ENCODE results near the gene HABP2.

The HABP2 gene

GRCh38 chr10:113533801-113534200 is 19.1 kb upstream of the HABP2 start:
- Histone ChIP-seq H2AFZ (ENCODE audit: low read length) (no peak overlapping the region), H3K4me3 (ENCODE audit: low read depth, low read length, poor library complexity, severe bottlenecking) (no peak overlapping the region), H3K9me2 (ENCODE audit: low read depth, low read length) (no peaks in the 10 kb centered on the region), H3K36me3 (ENCODE audit: insufficient read depth, low read length) (no peaks in the 10 kb centered on the region), H3K9me3 (ENCODE audit: low read length) (no peaks in the 10 kb centered on the region), H3F3A (ENCODE audit: insufficient read depth, low read length) (no peaks in the 10 kb centered on the region), H3K27ac (ENCODE audit: low read depth, low read length, poor library complexity, severe bottlenecking) (no peak overlapping the region), H3K9ac (ENCODE audit: low read length) (no peak overlapping the region), H3K27me3 (ENCODE audit: insufficient read depth, low read length) (no peaks in the 10 kb centered on the region), H4K20me1 (ENCODE audit: insufficient read depth, low read length) (no peaks in the 10 kb centered on the region), H3K79me2 (ENCODE audit: insufficient read depth, low read length) (no peaks in the 10 kb centered on the region), H3K4me1 (ENCODE audit: insufficient read depth, low read length, severe bottlenecking) (no peaks in the 10 kb centered on the region), H3K4me2 (ENCODE audit: low read length) (no peak overlapping the region)
- TF ChIP-seq EZH2 (IDR thresholded peaks at IDR 0.05; ENCODE audit: borderline replicate concordance, low read length), result no peak
- TF ChIP-seq CTCF (IDR thresholded peaks at IDR 0.05; ENCODE audit: low read length), result no peak

GRCh38 chr10:113534423-113534822 is 18.4 kb upstream of the HABP2 start:
- no peaks in the 10 kb centered on the region for H3F3A ChIP-seq (ENCODE audit: insufficient read depth, low read length)
- H3K27me3 ChIP-seq (ENCODE audit: insufficient read depth, low read length), result no peaks in the 10 kb centered on the region
- no peak overlapping the region for H3K27ac ChIP-seq (ENCODE audit: low read depth, low read length, poor library complexity, severe bottlenecking)
- no peaks in the 10 kb centered on the region for H3K36me3 ChIP-seq (ENCODE audit: insufficient read depth, low read length)
- no peak for TF ChIP-seq EZH2 (IDR thresholded peaks at IDR 0.05; ENCODE audit: borderline replicate concordance, low read length)
- no peak for TF ChIP-seq CTCF (IDR thresholded peaks at IDR 0.05; ENCODE audit: low read length)
- H4K20me1 ChIP-seq (ENCODE audit: insufficient read depth, low read length), result no peaks in the 10 kb centered on the region
- no peaks in the 10 kb centered on the region for H3K79me2 ChIP-seq (ENCODE audit: insufficient read depth, low read length)
- H3K4me1 ChIP-seq (ENCODE audit: insufficient read depth, low read length, severe bottlenecking), result no peaks in the 10 kb centered on the region
- H3K9me3 ChIP-seq (ENCODE audit: low read length), result no peaks in the 10 kb centered on the region
- no peak overlapping the region for H2AFZ ChIP-seq (ENCODE audit: low read length)
- H3K9ac ChIP-seq (ENCODE audit: low read length), result no peak overlapping the region
- H3K4me2 ChIP-seq (ENCODE audit: low read length), result no peak overlapping the region
- no peaks in the 10 kb centered on the region for H3K9me2 ChIP-seq (ENCODE audit: low read depth, low read length)
- H3K4me3 ChIP-seq (ENCODE audit: low read depth, low read length, poor library complexity, severe bottlenecking), result no peak overlapping the region

GRCh38 chr10:113537672-113538071 is 15.2 kb upstream of the HABP2 start:
- H3K4me3 ChIP-seq (ENCODE audit: low read depth, low read length, poor library complexity, severe bottlenecking), result no peak overlapping the region
- H3K9ac ChIP-seq (ENCODE audit: low read length), result no peak overlapping the region
- no peak overlapping the region for H3K27ac ChIP-seq (ENCODE audit: low read depth, low read length, poor library complexity, severe bottlenecking)
- H3K4me2 ChIP-seq (ENCODE audit: low read length), result no peak overlapping the region
- H3K9me2 ChIP-seq (ENCODE audit: low read depth, low read length), result no peaks in the 10 kb centered on the region
- no peak overlapping the region for H2AFZ ChIP-seq (ENCODE audit: low read length)
- H3K79me2 ChIP-seq (ENCODE audit: insufficient read depth, low read length), result no peaks in the 10 kb centered on the region
- no peaks in the 10 kb centered on the region for H3F3A ChIP-seq (ENCODE audit: insufficient read depth, low read length)
- no peaks in the 10 kb centered on the region for H3K36me3 ChIP-seq (ENCODE audit: insufficient read depth, low read length)
- H4K20me1 ChIP-seq (ENCODE audit: insufficient read depth, low read length), result no peaks in the 10 kb centered on the region
- TF ChIP-seq EZH2 (IDR thresholded peaks at IDR 0.05; ENCODE audit: borderline replicate concordance, low read length) (no peak), CTCF (IDR thresholded peaks at IDR 0.05; ENCODE audit: low read length) (no peak)
- H3K4me1 ChIP-seq (ENCODE audit: insufficient read depth, low read length, severe bottlenecking), result no peaks in the 10 kb centered on the region
- no peaks in the 10 kb centered on the region for H3K9me3 ChIP-seq (ENCODE audit: low read length)
- no peaks in the 10 kb centered on the region for H3K27me3 ChIP-seq (ENCODE audit: insufficient read depth, low read length)
